NOMO-1 treated with dmso at 0.1 percent for 144 hours (cell line): ENCODE data around the gene RABL2A.
"Not testable (repeated sequence)": the region's sequence is repeated elsewhere in the genome, so short reads cannot be mapped to it uniquely, and the experiment has no call there.

Experiments
- DNase-seq: peaks from one replicate; lab custom pipeline; 2025; ENCODE audit not compliant: unreplicated experiment; lab: John Stamatoyannopoulos, UW

The RABL2A gene

DNA sequence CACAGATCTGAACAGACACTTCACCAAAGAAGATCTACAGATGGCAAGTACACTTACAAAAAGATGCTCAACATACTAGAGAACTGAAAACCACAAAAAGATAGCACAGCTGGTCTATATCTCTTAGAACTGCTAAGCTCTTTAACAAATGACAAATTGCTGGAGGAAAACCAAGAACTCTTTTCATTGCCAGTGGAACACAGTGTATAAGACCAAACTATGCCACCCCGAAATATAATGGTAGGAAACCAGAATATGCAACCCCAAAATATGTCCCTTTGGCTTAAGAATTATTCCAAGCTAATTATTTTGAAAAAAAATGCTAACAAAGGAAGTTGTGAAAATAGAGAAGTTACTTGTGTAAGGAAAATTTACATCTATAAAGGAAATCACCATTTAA lies 21.0 kb upstream of the RABL2A start:
- not testable (repeated sequence) for DNase-seq

DNA sequence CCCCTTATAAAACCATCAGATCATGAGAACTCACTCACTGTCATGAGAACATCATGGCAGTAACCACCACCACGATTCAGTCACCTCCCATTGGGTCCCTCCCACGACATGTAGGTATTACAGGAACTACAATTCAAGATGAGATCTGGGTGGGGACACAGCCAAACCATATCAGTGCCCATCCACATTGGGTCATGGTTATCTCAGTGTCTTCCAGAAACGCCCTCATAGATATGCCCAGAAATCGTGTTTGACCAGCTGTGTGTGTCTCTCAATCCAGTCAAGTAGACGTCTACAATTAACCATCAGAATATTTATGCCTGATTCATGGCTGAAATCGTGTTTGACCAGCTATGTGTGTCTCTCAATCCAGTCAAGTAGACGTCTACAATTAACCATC lies 17.2 kb upstream of the RABL2A start:
- DNase-seq: not testable (repeated sequence)

DNA sequence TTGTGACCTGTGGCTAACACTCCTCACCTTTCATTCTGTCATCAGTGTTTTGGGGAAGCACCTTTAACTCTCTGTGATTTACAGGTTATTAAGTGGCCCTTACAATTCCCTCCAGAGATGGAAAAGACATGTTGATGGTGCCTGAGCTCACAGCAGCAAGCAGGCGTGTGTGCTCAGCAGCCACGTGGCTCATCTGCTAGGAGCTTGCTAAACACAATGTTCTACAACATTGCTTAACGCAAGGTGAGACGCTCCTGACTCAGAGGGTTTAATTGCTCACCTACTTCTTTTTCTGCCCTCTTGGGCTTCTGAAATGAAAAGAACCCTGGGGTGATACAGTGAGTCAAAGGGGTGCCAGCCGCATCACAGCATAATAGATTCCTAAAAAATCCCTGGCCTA lies 6.1 kb upstream of the RABL2A start:
- DNase-seq: not testable (repeated sequence)

DNA sequence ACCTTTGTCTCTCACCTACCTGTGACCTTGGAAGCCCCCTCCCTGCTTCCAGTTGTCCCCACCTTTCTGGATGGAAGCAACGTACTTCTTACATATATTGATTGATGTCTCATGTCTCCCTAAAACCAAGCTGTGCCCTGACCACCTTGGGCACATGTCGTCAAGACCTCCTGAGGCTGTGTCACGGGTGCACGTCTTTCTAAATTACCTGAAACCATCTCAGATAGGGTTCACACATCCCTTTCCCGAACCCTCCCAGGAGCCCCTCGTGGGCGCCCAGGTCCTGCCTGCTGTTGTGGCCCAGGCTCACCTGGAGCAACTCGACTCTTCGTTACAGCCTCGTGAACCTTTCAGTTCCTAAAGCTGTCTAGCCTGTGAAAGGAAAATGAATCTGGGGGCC lies 1.2 kb upstream of the RABL2A start:
- DNase-seq: not testable (repeated sequence)

DNA sequence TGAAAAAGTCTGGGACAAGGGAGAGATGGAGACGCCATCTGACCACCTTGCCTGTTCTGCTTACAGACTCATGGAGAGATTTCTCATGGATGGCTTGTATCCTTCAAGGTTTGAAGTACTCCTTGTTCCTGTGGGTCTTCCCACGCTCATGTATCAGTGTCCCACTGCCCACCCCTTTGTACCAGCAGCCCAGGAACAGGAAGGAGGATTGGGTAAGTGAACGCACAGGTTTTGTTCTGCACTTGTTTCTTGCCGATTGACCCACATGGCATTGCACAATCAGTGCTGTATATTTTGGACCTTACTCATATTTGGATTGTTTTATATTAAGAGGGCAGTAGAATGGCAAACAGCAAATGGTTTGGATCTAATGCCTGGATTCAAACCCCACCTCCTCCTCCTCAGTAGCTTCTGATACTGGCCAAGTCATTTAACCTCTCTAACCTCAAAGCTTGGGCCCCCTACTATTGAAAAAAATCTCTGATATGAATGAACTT lies 5.8 kb downstream of the RABL2A start:
- DNase-seq: not testable (repeated sequence)

DNA sequence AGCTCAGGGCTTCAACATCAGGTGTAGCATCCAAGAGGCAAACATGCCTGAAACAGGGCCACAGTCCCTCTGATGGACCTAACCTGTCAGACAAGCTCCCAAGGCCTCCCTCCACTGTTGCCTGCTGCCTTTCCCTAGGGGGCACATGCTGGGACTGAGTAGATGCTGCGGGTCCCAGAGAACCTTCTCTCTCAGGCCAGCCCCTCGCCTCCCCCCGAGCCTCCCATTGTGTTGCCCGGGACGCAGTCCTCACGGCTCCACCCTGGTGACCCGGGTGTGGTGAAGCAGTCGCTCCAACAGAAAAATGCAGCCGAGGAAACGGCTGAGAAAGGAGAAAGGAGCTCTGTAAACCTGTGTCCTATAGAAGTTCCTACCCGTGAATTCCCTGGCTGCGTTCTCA lies 8.3 kb downstream of the RABL2A start:
- DNase-seq: not testable (repeated sequence)

DNA sequence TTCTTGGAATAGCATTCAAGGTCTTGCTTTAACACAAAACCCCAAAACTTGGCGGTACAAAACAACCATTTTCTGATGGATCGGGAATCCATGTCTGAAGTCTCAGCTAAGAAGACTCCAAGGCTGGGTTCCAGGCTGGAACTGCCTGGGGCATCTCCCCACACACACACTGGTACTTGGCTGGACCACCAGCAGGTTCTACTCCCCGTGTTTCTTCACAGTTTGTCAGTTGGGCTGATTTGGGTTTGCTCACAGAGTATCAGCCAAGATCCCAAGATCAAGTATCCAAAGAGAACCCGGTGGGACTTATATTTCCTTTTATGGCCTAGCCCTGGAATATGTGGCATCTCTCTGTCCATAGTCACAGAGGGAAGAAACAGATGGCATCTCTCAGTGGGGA lies 9.2 kb downstream of the RABL2A start:
- DNase-seq: not testable (repeated sequence)

DNA sequence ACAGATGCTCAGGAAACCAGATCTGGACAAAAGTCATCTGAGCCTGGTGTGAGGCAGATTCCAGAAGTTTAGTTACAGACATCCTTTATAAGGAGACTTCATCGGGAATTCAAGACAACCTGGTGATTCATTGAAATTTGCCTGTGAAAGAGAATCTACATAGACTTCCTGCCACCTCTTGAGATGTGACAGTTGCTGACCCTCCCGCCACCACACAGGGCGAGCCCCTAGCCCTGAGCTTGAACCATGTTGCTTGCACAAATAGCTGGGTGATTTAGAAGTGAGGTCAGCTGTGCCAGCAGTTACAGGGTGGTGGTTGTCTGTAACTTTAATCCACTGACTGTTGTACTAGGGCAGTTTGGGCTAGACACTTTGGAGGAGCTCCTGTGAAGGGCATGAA lies 11.0 kb downstream of the RABL2A start:
- not testable (repeated sequence) for DNase-seq

DNA sequence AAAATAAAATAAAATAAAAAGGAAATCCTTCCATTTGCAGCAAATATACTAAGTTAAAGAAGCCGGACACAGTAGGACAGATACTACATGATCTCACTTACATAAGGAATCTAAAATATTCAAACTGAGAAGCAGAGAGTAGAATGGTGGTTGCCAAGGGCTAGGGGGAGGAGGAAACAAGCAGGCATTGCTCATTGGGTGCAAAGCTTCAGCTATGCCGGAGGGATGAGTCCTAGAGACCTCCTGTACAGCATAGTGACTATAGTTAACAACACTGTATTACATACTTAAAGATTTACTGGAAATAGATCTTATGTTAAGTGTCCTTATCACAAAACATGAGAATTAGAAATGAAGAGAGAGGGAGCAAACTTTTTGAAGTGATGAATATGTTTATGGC lies 19.2 kb downstream of the RABL2A start:
- DNase-seq: not testable (repeated sequence)

DNA sequence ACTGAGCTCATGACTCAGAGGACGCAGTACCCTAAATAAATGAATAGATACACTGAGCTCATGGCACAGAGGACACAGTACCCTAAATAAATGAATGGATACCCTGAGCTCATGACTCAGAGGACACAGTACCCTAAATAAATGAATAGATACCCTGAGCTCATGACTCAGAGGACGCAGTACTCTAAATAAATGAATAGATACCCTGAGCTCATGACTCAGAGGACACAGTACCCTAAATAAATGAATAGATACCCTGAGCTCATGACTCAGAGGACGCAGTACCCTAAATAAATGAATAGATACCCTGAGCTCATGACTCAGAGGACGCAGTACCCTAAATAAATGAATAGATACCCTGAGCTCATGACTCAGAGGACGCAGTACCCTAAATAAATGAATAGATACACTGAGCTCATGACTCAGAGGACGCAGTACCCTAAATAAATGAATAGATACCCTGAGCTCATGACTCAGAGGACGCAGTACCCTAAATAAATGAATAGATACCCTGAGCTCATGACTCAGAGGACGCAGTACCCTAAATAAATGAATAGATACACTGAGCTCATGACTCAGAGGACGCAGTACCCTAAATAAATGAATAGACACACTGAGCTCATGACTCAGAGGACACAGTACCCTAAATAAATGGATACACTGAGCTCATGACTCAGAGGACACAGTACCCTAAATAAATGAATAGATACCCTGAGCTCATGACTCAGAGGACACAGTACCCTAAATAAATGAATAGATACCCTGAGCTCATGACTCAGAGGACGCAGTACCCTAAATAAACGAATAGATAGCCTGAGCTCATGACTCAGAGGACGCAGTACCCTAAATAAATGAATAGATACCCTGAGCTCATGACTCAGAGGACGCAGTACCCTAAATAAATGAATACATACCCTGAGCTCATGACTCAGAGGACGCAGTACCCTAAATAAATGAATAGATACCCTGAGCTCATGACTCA lies 24.1 kb downstream of the RABL2A start:
- DNase-seq: not testable (repeated sequence)

DNA sequence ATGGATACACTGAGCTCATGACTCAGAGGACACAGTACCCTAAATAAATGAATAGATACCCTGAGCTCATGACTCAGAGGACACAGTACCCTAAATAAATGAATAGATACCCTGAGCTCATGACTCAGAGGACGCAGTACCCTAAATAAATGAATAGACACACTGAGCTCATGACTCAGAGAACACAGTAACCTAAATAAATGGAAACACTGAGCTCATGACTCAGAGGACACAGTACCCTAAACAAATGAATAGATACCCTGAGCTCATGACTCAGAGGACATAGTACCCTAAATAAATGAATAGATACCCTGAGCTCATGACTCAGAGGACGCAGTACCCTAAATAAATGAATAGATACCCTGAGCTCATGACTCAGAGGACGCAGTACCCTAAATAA lies 25.5 kb downstream of the RABL2A start:
- not testable (repeated sequence) for DNase-seq

DNA sequence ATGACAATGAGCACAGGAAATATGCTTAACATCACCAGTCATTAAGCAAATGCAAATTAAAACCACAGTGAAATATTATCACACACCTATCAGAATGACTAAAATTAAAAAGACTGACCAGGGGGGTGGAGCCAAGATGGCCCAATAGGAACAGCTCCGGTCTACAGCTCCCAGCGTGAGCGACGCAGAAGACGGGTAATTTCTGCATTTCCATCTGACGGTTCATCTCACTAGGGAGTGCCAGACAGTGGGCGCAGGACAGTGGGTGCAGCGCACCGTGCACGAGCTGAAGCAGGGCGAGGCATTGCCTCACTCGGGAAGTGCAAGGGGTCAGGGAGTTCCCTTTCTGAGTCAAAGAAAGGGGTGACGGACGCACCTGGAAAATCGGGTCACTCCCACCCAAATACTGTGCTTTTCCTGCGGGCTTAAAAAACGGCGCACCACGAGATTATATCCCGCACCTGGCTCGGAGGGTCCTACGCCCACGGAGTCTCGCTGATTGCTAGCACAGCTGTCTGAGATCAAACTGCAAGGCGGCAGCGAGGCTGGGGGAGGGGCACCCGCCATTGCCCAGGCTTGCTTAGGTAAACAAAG lies 29.1 kb downstream of the RABL2A start:
- DNase-seq: not testable (repeated sequence)

DNA sequence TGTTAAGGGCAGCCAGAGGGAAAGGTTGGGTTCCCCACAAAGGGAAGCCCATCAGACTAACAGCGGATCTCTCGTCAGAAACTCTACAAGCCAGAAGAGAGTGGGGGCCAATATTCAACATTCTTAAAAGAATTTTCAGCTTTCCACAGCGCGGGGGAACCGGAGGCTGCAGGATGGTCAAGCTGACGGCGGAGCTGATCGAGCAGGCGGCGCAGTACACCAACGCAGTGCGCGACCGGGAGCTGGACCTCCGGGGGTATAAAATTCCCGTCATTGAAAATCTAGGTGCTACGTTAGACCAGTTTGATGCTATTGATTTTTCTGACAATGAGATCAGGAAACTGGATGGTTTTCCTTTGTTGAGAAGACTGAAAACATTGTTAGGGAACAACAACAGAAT lies 30.7 kb downstream of the RABL2A start:
- DNase-seq: not testable (repeated sequence)

DNA sequence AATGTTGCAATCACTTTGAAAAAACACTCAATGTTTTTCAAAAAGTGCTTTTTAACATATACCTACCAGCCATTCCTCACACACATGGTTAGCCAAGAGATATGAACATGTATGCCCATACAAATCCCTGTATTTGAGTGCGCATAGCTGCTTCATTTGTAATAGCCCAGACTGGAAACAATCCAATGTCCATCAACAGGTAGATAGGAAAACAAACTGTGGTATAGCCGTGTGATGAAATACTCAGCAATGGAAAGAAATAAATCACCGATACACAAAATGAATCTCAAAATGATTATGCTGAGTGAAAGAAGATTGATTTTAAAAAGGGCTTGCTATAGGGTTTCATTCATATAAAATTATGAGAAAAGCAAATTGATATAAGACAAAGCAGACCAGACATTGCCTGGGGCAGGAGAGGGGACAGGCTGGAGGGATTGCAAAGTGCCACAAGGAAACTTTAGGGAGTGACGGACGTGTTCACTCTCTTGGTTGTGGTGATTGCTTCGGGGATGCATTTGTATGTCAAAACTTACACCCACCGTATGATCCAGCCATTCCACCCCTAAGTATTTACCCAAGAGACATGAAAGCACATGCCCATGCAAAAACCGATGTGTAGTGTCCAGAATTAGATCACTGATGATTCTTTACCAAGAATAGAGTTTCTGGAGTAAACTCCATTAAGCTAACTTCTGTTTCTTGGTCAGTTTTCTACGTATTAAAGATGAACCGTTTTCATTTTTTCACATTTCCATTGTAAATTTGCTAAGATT lies 36.4 kb downstream of the RABL2A start:
- not testable (repeated sequence) for DNase-seq

DNA sequence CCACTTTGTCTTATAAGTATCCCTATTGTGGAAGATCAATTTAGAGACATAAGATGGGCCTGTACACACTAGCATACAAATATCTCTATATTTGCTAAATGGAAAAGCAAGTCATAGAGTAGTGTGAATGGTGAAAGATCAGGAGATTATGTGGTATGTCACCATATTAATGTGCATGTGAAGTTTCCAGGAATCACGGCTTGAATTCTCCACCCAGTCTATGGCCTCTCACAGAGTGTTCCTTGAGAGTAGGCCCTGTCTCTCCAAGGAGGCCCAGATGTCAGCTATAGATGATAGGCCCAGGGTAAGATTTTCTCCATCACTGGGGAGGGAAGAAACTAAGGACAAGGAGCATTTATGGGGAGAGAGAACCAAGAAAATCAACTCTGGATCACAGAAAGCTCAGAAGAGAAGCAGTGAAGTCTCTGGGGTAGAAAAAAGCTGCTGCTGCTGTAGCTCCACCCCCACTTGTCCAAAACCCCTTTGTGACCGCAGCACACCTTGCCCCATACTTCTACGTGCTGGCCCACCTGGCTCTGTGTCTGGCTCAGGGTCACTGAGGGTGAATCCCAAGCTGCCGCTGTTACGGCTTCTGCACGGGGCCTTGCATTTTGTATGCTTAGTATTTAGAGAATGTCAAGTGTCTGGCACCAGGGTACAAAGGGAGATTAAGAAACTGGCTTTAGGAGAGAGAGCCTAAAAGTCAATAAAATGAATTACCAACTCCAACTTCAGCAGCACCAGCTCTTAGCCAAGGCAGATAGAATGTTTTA lies 37.9 kb downstream of the RABL2A start:
- not testable (repeated sequence) for DNase-seq

DNA sequence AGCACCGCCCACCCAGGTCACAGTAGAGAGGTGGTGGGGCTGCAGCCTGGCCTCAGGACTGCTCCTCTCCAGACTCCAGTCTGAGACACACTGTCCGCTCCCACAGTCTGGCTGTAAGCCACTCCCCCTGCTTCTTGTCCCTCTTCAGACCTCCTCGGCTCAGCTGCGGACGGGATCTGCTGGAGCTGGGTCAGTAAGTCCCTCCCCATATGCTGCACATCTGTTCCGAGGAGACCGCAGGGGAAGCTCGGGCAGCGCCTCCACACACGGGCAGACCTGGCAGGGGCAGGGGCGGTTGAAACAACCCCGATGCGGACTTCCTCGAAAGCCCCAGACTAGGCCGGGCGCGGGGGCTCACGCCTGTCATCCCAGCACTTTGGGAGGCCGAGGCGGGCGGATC lies 41.9 kb downstream of the RABL2A start:
- not testable (repeated sequence) for DNase-seq

DNA sequence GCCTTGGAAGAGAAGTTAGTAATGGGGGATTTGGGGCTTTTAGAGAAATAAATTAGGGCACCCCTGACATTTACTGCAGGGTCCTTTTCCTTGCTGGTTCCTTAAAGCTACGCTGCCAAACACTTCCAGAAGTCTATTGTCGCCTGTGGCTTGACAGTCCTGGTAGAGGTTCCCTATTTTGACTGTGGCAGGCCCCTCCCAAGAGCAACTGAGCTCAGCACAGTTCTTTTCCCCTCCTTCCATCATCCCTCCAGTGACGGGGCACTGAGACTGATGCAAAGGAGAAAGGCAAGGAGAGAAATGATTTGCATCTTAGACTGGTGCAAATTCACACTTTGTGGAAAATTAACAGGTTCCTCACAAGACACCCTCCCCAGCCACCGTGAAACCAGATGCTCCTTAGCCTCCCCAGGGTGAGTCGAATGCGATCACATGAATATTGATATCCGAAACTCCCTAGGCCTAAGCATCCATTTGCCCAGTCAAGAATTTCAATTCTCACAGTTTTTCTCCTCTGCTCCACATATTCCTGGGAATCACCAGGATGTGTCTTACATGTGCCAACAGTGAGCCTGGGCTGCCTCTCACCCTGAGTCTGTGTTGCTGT lies 45.4 kb downstream of the RABL2A start:
- no peak for DNase-seq

DNA sequence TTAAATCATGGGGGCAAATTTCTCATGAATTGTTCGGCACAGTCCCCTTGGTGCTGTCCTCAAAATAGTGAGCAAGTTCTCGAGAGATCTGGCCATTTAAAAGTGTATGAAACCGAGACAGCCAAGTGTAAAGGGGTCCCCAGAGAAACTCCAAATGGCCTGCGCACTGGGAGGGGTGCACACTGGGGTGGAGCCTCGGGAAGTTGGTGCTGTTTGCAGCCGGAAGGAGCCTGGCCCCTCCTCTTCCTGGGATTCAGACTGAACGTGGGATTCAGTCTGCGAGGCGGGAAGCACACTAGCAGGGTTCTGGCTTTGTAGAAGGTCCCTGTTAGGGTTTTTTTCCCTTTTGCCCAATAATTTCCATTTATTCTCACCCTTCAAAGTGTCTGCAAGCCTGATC lies 48.8 kb downstream of the RABL2A start:
- no peak for DNase-seq

DNA sequence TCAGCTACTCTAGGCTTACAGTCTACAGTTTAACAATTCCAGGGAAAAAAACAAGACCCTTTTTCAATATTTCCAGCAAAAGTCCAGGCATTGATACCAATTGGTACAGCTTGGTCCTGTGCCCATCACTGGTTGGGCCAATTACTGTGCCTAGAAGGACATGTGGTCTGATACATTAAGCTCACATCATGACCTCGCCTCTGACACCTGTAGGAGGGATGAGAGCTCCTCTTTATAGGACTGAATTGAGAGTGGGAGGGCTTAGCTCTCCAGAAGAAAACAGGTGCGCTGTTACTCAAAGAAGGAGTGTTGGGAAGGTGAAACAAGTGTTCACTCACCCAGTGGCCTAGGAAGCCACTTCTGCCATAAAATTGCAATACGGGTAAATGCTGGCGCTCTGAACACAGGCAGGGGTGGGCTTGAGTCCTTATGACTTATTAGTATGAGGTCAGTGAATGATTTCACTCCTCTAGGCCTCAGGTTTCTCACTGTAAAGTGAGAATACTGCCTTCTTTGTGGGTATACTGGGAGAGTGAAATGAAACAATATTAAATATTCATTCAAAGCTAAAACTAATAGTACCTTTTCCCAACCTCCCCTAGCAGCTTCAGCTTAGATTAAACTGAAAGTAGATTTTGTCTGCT lies 49.7 kb downstream of the RABL2A start:
- DNase-seq: no peak

DNA sequence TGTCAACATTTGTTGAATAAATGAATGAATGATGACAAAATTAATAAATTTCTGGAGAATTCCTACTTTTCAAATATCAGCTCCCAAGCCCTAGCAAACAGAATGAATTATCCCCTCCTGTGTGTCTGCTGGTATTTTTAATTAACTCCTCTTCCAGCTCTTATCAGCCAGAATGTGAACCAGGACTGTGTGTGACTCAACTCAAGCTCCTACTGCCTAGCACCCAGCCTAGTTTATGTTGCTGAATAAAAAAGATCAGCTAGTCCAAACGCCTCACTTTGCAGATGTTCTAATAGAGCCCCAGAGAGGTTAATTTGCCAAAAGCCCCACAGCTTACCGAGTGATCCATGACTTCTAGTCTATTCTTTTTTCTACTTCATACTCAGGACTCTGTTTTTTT lies 50.3 kb downstream of the RABL2A start:
- no peak for DNase-seq
